Limb (tissue), 2 donors: Measurements from ENCODE around the gene C19orf53.
A peak's percentile ranks its signal among the peaks of the same experiment; 100 is the strongest.

Source experiments
- DNase-seq, 2 donors: peaks; one replicate each; pipeline ENCODE4 v3.0.0-alpha.2; 2016; ENCODE audit errors: extremely low spot score in 2 of 2

Gene C19orf53

GRCh38 chr19:13825489-13826441 lies 51.5 kb downstream of the C19orf53 start:
- DNase-seq, result peak in 1 of 2 donors; percentile 50

DNA sequence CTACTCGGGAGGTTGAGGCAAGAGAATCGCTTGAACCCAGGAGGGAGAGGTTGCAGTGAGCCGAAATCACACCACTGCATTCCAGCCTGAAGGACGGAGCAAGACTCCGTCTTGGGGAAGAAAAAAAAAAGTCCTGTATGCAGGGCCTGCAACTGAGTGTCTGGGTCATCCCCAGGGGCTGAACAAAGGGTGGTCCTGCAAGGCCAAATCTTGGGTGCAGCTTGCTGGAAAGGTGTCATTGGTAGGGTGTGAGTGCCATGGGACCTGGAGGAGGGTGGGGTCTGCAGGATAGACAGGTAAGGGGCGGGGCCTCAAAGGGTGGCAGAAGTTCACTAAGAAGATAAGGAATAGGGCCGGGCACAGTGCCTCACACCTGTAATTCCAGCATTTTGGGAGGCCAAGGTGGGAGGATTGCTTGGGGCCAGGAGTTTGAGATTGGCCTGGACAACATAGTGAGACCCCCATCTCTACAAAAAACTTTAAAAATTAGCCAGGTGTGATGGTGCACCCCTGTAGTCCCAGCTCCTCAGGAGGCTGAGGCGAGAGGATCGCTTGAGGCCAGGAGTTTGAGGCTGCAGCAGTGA lies 52.5 kb downstream of the C19orf53 start:
- DNase-seq, result no peak

DNA sequence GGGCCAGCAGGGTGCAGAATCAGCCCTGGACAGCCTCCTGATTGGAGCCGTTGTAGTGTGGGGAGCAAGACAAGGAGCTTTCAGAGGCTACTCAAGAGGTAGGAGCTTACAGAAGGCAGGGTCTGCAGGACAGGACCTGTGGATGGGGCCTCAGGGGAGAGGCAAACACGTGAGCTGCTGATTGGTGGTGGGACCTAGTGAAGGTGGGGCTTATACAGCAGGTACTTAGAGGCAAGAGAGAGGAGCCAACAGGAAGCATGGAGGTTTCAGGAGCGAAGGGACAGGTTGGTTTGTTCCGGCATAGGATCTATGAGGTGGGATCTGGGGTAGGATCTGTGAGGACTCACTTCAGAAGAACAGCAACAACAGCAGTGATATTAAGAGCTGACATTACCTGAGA lies 53.4 kb downstream of the C19orf53 start:
- no peak for DNase-seq
